Measurements from ENCODE around the gene ISM1.

DNA sequence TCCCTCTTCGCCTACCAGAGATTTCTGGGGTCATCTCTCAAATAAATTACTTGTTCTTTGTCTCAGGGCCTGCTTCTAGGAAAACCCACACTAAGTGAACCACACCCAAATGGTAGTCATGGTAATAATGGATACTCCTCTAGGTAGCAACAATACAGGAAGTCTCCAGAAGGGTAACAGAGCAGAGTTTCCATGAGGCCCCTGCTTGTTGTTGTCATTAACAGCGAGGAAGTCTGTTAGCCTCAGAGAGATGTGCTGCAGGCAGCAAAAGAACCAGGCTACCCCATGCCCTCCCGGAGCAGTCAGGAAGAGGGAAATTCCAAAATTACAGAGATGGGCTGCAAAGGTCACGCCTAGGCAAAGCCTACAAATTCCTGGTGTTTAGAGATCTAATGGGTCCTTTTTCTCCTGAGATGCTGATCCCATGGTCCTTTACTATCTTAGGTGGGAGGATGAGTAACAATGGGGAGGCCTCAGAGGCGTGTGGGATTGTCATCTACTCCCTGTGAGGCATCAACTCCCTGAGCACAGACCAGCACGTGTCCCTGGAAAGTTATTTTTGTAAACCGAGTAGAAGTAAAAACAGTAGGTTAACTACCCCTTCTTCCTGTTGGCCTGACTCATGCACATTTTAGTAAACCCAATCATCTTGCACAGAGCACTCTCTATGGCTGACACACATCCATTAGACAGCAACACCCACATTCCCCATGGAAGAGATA lies 10.1 kb downstream of the ISM1 start:
- TF ChIP-seq, protein P1, sequence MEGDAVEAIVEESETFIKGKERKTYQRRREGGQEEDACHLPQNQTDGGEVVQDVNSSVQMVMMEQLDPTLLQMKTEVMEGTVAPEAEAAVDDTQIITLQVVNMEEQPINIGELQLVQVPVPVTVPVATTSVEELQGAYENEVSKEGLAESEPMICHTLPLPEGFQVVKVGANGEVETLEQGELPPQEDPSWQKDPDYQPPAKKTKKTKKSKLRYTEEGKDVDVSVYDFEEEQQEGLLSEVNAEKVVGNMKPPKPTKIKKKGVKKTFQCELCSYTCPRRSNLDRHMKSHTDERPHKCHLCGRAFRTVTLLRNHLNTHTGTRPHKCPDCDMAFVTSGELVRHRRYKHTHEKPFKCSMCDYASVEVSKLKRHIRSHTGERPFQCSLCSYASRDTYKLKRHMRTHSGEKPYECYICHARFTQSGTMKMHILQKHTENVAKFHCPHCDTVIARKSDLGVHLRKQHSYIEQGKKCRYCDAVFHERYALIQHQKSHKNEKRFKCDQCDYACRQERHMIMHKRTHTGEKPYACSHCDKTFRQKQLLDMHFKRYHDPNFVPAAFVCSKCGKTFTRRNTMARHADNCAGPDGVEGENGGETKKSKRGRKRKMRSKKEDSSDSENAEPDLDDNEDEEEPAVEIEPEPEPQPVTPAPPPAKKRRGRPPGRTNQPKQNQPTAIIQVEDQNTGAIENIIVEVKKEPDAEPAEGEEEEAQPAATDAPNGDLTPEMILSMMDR (conservative IDR thresholded peaks at IDR 0.05) = no peak
- no peak for TF ChIP-seq ZFX (IDR thresholded peaks at IDR 0.05)
